Limb (tissue), 2 donors: ENCODE measurements around the gene CADM4.
A peak's percentile ranks its signal among the peaks of the same experiment; 100 is the strongest.
"Not testable (repeated sequence)": the region's sequence is repeated elsewhere in the genome, so short reads cannot be mapped to it uniquely, and the experiment has no call there.

Source experiments
- DNase-seq, 2 donors: peaks; one replicate each; pipeline ENCODE4 v3.0.0-alpha.2; 2016; ENCODE audit errors: extremely low spot score in 2 of 2

The CADM4 gene, protein sequence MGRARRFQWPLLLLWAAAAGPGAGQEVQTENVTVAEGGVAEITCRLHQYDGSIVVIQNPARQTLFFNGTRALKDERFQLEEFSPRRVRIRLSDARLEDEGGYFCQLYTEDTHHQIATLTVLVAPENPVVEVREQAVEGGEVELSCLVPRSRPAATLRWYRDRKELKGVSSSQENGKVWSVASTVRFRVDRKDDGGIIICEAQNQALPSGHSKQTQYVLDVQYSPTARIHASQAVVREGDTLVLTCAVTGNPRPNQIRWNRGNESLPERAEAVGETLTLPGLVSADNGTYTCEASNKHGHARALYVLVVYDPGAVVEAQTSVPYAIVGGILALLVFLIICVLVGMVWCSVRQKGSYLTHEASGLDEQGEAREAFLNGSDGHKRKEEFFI

DNA sequence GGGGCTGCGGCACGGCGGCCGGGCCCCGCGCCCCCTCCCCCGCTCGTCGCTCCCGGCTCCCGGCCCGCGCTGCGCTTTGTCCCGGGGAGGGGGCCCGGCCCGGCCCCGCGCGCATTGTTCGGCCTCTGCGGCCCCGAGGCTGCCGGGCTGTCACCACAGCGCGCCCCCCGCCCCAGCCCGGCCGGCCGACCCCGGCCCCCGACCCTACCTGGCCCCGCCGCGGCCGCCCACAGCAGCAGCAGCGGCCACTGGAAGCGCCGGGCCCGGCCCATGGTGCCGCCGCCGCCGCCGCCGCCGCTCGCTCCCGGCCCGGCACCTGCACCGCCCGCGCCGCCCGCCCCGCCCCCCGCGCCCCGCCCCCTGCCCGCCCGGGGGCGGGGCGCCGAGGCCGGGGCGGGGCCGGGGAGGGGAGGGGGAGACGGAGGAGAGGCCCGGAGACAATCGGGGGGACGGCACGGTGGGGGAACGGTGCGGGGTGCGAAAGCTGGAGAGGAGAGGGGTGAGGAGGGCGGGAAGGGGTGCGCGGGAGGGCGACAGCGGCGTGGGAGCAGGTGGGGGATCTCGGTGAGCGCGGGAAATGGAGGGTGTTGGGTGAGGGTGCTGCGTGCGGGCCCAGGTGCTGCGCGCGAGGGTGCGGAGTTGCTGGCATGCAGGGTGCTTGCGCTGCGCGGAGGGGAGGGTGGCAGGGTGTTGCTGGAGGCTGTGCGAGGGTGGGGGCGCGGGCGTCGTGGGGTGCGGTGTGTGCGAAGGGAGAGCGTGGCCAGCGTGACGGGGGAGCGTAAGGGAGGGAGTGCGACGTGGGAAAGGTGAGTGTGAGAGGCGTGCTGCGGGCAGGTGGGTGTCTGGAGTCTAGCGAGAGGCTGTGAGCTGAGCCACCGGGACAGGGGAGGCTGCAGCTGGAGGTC lies at the start of gene CADM4:
CADM4 (minus strand) TSS at position 332 of the 905 bp plus-strand sequence; CDS start at position 272, 60 bp downstream.
- DNase-seq, result peak in 1 of 2 donors; percentile 81

DNA sequence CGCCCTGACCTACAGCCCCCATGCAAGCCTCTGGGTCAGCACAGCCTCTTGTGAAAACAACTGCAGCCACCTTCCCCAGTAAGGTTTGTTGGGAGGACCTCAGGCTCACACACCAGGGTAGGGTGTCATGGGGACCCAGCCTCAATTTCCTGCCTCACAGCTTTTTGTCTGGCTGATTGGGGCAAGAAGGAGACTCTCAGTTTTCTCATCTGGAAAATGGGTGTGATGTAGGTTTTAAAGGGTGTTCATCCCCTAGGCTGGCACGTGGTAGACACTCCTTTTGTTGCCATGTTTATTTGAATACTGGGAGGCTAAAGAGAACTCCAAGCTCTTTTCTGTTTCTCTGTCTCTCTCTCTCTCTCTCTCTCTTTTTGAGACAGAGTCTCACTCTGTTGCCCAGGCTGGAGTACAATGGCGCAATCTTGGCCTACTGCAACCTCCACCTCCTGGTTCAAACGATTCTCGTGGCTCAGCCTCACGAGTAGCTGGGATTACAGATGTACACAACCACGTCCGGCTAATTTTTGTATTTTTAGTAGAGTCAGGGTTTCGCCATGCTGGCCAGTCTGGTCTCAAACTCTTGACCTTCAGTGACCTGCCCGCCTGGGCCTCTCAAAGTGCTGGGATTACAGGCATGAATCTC lies 48.5 kb upstream of the CADM4 start:
- DNase-seq, result no peak

DNA sequence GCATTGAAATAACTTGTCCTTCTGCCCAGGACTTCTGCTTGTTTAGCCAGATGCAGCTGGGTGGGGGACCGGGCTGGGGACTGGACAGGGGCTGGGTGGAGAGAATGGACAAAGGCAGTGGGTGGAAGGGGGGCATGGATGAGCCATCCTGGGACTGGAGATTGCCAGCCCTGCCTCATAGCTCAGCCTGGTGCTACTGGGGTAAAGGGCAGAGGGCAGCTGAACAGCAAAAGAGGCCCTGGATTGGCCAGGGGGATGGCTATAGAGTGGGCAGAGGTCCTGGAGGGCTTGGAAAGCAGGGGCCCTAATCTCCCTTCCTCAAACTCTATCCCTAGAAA lies 48.0 kb upstream of the CADM4 start:
- DNase-seq, result no peak

DNA sequence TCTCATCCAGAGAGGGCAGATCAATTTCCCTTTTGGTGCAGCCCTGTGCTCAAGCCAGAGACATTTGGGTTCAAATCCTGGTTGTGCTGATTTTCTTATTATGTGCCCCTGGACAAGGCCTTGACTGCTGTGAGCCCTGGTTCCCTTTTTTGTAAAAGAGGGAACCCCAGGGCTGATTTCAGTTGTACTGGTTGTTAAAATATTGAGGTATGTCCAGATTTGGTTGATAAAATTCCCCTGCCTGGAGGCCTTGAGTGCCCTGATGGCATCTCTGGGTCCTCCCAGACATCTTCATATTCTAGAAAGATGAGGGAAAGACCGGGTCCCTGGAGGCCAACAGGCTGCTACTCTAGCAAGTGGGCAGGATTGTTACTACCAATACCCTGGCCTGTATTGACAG lies 44.7 kb upstream of the CADM4 start:
- DNase-seq, result no peak

DNA sequence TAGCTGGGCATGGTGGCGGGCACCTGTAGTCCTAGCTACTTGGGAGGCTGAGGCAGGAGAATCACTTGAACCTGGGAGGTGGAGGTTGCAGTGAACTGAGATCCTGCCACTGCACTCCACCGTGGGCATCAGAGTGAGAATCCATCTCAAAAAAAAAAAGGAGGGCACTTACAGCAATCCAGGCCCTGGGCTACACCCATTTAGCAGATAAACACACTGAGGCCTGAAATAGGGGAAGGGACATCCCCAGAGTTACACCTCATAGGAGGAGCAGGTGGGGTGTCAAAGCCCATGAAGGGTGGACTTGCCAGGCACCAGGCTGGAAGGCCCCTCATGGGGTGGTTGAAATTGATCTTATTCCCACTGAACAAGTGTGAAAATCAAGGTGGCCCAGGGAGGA lies 44.3 kb upstream of the CADM4 start:
- DNase-seq, result no peak

DNA sequence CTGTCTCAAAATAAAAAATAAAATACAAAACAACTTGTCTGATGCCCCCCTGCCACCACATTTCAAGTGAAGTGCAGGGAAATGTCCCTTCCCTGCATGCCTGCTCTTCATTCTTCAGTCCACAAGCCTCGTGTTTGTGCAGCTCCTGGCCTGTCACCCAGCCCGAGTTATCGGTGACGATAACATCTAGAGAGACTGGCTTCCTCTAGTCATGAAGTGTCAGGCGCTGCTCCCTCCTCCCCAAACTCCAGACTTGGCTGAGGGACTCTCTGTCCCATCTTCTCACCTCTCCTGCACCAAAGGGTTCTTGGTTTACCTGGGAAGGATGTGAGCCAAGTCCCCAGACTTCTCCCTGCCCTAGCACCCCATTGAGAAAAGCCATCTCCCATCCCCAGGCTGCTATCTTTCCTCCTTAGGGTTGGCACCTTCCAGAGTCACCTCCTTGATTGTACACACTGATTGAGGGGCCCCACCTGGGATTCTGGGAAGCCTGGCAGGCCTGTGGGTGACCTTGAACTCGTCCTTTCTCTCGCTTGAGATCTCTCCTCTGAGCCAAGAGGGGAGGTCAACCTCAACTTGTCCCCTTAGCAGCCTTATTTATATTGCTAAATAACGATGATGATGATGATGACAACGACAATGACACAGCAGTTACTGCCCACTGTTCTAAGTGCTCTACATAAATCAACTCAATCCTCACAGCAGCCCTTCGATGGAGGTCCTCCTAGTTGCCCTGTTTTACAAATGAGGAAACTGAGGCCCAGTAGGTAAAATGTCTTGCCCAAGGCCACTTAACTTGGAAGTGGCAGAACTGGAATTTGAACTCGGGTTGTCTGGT lies 43.4 kb upstream of the CADM4 start:
- DNase-seq, result no peak

DNA sequence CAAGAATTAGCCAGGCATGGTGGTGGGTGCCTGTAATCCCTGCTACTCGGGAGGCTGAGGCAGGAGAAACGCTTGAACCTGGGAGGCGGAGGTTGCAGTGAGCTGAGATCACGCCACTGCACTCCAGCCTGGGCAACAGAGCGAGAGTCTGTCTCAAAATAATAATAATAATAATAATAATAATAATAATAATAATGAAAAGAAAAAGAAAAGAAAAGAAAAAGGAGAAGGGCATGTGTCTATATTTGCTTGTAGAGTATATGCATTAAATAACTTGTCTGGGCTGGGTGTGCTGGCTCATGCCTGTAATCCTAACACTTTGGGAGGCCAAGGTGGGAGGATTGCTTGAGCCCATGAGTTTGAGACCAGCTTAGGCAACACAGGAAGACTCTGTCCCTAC lies 42.6 kb upstream of the CADM4 start:
- not testable (repeated sequence) for DNase-seq

DNA sequence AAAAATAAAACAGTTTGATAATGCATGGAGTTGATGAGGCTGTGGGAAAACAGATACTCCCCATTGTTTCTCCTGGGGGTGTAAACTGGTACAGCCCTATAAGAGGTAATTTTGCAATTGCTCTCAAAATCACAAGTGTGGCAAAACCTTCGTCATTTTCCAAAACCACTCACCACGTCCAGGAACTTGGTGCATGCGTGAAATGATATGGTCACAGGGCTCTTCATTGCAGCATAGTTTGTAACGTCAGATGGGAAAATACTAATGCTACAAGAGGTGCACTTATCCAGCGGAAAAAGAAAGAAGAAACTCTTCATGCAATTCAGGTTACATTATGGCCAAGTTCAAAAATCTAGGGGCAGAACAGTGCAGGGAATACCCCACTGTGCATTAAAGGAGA lies 42.2 kb upstream of the CADM4 start:
- no peak for DNase-seq

DNA sequence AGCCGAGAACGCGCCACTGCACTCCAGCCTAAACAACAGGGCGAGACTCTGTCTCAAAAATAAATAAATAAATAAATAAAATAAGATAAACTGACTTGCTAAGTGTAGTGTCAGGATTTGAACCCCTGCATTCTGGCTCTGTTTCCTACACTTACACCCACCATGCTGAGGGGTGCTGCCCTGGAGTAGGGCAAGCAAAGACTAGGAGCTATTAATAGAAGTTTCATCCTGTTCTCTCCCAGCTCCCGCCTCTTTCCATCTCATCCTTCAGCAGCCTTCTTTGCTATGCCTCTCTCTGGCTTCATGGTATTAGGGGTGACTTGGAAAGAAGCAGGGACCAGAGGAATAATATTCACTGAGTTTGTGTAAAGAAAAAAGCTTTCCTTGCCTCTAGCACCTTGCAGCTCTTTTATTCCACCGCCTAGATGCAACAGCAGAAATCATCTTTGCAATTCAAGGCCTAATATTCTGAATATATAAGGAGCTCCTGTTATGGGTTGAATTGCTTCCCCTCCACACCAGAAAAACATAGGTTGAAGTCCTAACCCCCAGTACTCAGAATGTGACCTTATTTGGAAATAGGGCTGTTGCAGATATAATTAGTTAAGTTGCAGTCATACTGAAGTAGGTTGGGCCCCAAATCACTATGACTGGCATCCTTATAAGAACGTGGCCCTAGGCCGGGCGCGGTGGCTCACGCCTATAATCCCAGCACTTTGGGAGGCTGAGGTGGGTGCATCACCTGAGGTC lies 39.0 kb upstream of the CADM4 start:
- no peak for DNase-seq

DNA sequence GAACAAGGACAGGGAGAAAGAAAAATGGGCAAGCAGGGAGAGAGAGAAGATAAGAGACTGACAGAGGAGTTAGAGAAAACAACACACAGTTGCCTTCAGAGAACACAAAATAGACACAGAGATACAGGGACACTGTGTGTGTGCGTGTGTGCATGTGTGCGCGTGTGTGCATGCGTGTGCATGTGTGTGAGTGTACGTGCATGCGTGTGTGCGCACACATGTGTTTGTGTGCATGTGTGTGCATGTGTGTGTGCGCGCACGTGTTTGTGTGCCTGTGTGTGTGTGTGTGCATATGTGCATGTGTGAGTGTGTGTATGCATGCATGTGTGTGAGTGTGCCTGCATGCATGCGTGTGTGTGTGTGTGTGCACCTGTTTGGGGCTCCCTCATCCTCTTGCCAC lies 36.3 kb upstream of the CADM4 start:
- no peak for DNase-seq

DNA sequence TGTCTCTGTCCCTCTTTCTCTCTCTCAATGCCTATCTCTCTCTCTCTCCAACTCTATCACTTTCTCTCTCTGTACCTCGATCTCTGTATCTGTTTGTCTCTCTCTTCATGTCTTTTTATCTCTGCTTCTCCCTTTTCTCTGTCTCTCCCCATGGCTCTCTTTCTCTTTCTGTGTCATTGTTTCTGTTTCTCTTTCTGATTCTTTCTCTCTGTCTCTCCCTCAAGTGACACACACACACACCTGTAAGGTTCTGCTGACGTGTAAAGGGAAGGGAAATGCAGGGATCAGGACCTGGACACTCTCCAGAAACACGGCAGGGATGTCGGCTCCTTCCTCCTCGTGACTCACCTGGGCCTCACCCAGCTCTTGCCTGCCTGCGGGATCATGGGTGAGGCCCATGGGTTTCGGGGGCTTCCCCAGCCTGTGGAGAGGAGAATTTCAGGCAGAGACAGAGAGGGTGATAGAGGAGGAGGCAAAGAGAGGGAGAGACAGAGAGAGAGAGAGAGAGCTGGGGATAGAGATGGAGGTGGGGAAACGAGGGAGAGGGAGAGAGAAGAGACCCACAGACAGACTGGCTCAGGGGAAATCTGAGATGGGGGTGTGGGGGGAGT lies 35.7 kb upstream of the CADM4 start:
- DNase-seq, result no peak

DNA sequence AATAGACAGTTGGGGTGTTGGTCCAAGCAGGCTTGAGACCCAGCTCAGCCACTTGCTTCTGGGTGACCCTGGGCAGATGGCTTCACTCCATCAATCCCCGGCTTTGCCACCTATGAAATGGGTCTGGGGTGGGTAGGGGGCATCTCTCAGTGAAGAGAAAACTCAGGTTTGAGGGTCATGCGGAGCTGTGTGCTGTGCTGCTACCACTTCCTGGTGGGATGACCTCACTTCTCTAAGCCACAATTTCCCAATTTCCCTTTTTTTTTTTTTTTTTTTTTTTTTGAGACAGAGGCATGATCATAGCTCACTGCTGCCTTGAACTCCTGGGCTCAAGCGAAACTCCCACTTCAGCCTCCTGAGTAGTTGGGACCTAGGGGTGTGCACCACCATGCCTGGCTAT lies 34.9 kb upstream of the CADM4 start:
- no peak for DNase-seq

DNA sequence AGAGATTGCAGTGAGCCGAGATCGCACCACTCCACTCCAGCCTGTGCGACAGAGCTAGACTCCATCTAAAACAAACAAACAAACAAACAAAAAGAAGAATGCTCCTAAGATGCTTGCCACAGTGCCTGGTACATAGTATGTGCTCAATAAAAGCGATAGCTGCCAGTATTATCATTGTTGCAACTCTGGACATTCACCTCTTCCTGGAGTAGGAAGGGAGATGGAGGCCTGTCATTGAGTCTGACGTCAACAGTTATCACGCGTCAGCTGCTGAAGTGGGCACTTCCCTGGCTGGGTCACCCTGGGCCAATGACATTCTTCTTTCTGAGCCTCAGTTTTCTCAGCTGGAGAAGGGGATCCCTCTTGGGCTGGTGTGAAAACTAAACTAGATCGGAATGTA lies 34.5 kb upstream of the CADM4 start:
- DNase-seq, result no peak

DNA sequence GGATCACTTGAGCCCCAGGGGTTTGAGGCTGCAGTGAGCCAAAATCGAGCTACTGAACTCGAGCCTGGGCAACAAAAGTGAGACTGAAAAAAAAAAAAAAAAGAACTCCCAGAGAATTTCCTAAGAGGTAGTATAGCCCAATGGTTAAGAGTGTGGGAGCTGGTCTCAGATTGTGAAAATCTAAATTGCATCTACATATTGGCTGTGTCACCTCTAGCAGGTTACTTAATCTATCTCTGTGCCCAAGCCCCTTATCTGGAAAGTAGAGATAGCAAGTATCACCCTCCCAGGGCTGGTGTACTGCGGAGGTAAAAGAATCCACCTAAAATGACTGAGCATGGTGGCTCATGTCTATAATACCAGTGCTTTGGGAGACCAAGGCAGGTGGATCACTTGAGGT lies 34.0 kb upstream of the CADM4 start:
- DNase-seq, result no peak

DNA sequence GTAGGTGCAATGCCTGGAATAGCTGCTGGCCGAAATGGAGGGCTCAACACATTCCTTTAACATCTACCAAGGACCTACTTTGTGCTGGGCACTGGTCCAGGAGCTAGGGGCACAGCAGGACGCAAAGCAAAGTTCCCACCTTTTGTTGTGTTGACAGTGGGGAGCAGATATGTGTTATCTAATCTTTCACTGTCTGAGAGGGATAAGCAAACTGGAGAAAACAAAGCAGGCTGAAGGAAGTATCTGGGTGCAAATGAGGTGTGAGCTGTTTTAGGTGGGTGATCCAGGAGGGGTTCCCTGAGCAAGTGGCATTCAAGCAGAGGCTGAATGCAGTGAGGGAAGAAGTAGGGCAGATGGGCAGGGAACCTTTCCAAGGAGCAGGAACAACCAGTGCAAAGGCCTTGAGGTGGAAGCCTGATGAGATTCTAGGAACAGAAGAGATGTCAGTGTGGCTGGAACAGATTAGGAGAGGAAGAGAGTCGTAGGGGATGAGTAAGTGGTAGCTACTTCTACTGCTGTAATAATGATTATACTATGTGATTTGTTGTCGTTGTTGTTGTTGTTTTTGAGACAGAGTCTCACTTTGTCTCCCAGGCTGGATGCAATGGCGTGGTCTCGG lies 32.5 kb upstream of the CADM4 start:
- no peak for DNase-seq

DNA sequence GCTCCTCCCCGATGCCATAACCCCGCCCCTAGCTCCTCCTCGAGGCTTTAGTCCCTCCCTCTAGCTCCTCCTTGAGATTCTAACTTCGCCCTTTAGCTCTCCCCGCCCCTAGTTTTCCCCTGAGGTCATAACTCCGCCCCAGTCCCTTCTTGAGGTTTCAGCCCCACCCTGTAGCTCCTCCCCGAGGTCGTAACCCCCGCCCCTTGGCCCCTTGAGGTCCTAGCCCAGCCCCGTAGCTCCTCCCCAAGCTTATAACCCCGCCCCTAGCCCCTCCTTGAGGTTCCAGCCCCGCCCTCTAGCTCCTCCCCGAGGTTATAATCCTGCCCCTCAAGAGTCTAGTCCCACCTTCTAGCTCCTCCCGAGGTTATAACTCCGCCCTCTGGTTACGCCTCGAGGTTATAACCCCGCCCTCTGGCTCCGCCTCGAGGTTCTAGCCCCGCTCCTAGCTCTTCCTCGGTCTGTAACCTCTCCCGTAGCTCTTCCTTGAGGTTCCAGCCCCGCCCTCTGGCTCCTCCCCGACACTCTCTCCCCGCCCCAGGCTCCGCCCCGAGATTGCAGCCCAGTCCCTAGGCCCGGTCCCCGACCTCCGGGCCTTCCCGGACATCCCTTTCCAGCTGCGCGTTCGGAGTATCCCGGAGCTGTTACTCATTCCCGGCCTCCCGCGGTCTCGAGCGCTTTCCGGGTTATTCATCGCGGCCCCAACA lies 28.9 kb upstream of the CADM4 start:
- DNase-seq, result peak; percentile 96

DNA sequence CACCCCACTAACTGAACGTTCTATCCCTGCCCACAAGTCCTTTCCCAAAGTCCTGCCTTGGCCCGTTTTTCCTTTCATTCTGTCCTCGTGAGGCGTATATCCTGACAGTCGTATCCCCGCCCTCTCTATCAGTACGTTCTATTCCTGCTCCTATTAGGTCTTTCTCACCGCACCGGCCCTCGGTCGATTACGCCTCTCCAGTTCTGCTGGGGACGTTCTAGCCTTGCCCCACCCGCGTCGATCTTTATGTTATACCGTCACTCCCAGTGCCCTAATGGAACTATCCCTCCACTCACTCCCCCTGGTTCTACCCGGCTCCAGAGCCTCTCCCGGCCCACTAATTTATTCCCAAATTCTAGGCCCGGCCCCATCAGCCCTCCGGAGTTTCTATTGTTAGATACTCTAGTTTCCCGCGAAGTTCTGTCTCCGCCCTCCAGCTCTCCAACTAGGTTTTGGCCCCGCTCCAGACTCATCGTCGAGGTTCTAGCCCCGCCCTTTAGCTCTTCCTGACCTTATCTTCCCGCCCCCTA lies 28.3 kb upstream of the CADM4 start:
- peak in 1 of 2 donors; percentile 96 for DNase-seq

DNA sequence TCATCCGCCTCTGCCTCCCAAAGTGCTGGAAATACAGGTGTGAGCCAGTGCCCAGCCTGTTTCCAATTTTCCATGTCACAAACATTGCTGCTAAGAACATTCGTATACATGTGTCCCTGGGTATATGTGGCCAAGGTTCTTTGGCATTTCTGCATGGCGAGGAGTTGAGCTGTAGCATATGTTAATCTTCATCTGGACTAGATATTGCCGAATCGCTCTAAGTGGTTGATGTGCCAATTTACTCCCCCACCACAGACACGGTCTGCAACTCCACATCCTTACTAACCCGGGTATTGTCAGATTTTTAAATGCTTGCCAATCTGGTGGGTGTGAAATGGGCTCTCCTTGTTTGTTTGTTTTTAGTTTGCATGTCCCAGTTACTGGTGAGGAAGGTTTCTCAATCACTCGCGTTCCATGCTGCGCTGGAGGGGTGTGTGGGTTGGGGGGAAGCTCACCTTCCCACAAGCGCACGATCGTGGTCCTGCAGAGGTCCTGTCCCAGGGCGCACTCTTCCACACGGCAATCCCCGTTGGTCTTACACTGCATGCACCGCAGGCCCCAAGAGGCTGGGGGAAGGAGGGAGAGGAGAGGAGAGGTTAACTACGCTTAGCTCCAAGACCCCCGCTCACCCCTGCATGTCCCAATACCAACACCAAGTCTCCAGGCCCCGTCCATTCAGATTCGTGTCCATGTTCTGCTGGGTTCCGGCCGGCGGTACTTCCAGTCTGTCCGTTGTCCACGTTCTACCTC lies 27.7 kb upstream of the CADM4 start:
- DNase-seq, result no peak
